ENCODE measurements around the gene MCU. TPM values are rescaled to one million over a fixed set of nuclear protein-coding genes. Genes with fewer than 3 reads are reported as not detected.
"Not testable (repeated sequence)": the region's sequence is repeated elsewhere in the genome, so short reads cannot be mapped to it uniquely, and the experiment has no call there.

MCU gene
- total RNA-seq, 2 experiments from 2014 or later: 17.7 to 19.3 TPM

DNA sequence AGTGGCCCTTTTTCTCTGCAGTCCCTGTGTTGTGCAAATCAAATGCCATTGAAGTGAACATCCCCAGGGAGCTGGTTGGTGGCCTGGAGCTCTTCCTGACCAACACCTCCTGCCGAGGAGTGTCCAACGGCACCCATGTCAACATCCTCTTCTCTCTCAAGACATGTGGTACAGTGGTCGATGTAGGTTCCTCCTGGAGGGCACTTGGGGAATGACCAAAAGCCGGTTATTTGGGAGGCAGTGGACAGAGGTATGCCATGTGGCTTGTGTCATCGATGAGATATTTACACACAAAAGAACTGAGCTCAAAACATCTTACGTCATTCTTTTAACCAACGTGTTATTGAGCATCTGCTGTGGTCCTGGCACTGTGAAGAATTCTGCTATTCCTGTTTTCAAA is 221.3 kb downstream of the MCU start:
- H3K27me3 Mint-ChIP-seq: no peaks in the 10 kb centered on the region
- DNase-seq: no peak
- no peaks in the 10 kb centered on the region for H3K4me1 Mint-ChIP-seq (ENCODE audit: low read depth)
- CTCF ChIA-PET: no interaction called here
- intact Hi-C loops (cut with micrococcal nuclease): no loop called here
- no peaks in the 10 kb centered on the region for H3K36me3 Mint-ChIP-seq
- POLR2A ChIA-PET: no interaction called here
- no peak overlapping the region for H3K4me3 Mint-ChIP-seq
- H3K9me3 Mint-ChIP-seq: no peaks in the 10 kb centered on the region
- H3K27ac Mint-ChIP-seq: no peak overlapping the region

DNA sequence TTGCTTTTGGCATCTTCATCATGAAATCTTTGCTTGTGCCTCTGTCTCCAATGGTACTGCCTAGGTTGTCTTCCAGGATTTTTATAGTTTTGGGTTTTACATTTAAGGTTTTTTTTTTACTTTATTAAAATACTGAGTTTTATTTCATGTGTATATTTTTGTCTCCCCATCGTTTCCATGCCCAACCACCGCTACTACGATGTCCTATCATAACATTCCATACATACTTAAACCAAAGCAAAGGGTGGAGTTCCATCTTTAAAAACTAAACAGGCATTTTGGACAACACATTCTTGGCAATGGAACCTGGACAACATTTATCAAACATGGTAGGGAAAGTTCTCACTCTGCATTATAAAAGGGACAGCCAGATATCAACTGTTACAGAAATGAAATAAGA is 225.3 kb downstream of the MCU start:
- H3K4me3 Mint-ChIP-seq; H3K9me3 Mint-ChIP-seq; H3K27ac Mint-ChIP-seq; DNase-seq; H3K27me3 Mint-ChIP-seq; POLR2A ChIA-PET; H3K4me1 Mint-ChIP-seq (ENCODE audit: low read depth); intact Hi-C loops (cut with micrococcal nuclease); H3K36me3 Mint-ChIP-seq: not testable (repeated sequence)
- CTCF ChIA-PET: interaction anchor here (1.8 kb wide), 1 partner anchor 552 kb away, joined by 7 read pairs; no protein-coding TSS in a partner anchor

DNA sequence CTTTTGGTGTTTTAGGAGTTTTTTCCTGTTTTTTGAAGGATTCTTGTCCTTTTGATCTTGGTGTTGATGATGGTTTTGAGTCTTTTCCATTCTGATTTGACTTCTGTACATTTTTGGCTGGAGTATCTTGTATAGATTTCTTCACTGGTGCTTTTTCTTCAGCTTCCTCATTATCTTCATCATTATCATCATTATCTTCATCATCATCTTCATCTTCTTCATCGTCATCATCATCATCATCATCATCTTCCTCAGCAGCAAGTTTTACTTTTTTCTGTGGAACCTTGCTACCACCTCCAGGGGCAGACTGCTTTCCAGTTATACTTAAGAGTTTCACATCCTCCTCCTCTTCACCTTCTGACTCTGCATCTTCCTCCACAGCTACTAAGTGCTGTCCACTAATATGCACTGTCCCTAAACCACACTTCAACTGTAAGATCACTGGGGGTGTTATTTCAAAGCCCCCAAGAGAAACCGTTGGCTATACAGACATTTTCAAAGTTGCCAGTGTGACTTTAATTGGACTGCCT is 225.9 kb downstream of the MCU start:
- H3K36me3 Mint-ChIP-seq; DNase-seq; H3K9me3 Mint-ChIP-seq; CTCF ChIA-PET; H3K27ac Mint-ChIP-seq; H3K4me3 Mint-ChIP-seq; H3K4me1 Mint-ChIP-seq (ENCODE audit: low read depth); POLR2A ChIA-PET; intact Hi-C loops (cut with micrococcal nuclease): not testable (repeated sequence)
- H3K27me3 Mint-ChIP-seq: peaks cover 11% of the 10 kb centered on the region

DNA sequence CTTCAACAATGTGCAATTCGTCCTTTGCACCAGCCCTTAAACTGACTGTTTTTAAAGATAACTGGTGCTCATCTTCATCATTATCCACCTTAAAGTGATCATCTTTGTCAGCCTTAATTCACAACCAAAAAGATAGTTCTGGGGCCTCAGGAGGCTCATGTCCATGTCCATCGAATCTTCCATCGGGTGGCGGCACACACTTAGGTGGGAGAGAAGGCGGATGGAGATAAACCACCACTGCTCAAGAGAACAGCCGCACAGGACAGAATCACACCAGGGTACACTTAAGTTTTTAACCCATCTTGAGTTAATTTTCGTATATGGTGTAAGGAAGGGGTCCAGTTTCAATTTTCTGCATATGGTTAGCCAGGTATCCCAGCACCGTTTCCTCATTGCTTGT is 226.4 kb downstream of the MCU start:
- peaks cover 9% of the 10 kb centered on the region for H3K36me3 Mint-ChIP-seq
- intact Hi-C loops (cut with micrococcal nuclease): no loop called here
- H3K9me3 Mint-ChIP-seq: peaks cover 7% of the 10 kb centered on the region
- H3K4me3 Mint-ChIP-seq: no peak overlapping the region
- ChIA-PET POLR2A (no interaction called here), CTCF (no interaction called here)
- peaks cover 11% of the 10 kb centered on the region for H3K27me3 Mint-ChIP-seq
- H3K4me1 Mint-ChIP-seq (ENCODE audit: low read depth): no peaks in the 10 kb centered on the region
- no peak for DNase-seq
- H3K27ac Mint-ChIP-seq: no peak overlapping the region

DNA sequence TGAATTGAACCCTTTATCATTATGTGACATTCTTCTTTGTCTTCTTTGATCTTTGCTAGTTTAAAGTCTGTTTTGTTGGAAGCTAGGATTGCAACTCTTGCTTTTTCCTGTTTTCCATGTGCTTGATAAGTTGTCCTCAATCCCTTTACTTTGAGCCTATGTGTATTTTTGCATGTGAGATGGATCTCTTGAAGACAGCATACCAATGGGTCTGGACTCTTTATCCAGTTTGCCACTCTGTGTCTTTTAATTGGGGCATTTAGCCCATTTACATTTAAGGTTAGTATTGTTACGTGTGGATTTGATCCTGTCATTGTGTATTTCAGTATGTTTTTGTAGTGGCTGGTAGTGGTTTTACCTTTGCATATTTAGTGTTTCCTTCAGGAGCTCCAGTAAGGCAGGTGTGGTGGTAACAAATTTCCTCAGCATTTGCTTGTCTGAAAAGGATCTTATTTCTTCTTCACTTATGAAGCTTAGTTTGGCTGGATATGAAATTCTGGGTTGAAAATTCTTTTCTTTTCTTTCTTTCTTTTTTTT is 229.3 kb downstream of the MCU start:
- intact Hi-C loops (cut with micrococcal nuclease); CTCF ChIA-PET; H3K4me3 Mint-ChIP-seq; DNase-seq; H3K9me3 Mint-ChIP-seq; POLR2A ChIA-PET; H3K36me3 Mint-ChIP-seq; H3K4me1 Mint-ChIP-seq (ENCODE audit: low read depth); H3K27ac Mint-ChIP-seq: not testable (repeated sequence)
- peaks cover 13% of the 10 kb centered on the region for H3K27me3 Mint-ChIP-seq

DNA sequence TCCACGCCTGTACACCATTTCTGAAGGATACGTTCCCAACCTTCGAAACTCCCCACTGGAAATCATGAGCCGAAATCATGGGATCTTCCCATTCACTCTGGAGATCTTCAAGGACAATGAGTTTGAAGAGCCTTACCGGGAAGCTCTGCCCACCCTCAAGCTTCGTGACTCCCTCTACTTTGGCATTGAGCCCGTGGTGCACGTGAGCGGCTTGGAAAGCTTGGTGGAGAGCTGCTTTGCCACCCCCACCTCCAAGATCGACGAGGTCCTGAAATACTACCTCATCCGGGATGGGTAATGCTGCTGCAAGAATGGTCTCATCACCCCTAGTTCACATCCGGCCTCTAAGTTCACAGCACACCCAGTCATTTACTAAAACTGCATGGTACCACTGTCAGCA is 232.4 kb downstream of the MCU start:
- ChIA-PET CTCF (no interaction called here), POLR2A (no interaction called here)
- H3K27me3 Mint-ChIP-seq: peaks cover 14% of the 10 kb centered on the region
- H3K27ac Mint-ChIP-seq: no peak overlapping the region
- no peak for DNase-seq
- peaks cover 7% of the 10 kb centered on the region for H3K9me3 Mint-ChIP-seq
- peaks cover 9% of the 10 kb centered on the region for H3K36me3 Mint-ChIP-seq
- intact Hi-C loops (cut with micrococcal nuclease): no loop called here
- H3K4me1 Mint-ChIP-seq (ENCODE audit: low read depth): no peaks in the 10 kb centered on the region
- H3K4me3 Mint-ChIP-seq: no peak overlapping the region

DNA sequence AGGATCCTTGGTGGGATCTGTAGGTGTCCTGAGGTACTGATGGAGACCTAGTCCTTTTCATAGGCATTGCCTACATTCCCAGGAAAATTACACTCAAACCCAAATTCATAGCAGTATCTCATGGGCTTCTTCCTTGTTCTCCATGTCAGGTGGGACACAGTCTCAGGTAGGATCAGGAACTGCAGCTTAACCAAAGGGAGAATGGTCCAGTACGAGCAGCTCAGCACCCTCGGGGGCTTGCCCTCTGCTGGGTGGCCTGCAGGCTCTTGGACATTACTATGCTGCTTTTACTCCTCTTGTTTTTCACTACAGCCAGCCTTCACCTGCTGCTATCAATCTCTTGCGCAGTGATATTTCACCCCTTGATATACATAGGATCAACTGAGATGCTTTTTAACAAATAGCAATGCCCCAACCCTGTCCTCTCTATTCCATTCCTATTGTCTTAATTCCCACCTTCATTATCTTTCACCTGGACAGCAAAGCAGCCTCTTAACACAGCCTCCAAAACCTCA is 234.1 kb downstream of the MCU start:
- Mint-ChIP-seq H3K4me1 (ENCODE audit: low read depth) (no peaks in the 10 kb centered on the region), H3K4me3 (no peak overlapping the region), H3K36me3 (peaks cover 8% of the 10 kb centered on the region), H3K27ac (no peak overlapping the region), H3K27me3 (peaks cover 7% of the 10 kb centered on the region), H3K9me3 (peaks cover 4% of the 10 kb centered on the region)
- intact Hi-C loops (cut with micrococcal nuclease): no loop called here
- ChIA-PET CTCF (no interaction called here), POLR2A (no interaction called here)
- DNase-seq: no peak

DNA sequence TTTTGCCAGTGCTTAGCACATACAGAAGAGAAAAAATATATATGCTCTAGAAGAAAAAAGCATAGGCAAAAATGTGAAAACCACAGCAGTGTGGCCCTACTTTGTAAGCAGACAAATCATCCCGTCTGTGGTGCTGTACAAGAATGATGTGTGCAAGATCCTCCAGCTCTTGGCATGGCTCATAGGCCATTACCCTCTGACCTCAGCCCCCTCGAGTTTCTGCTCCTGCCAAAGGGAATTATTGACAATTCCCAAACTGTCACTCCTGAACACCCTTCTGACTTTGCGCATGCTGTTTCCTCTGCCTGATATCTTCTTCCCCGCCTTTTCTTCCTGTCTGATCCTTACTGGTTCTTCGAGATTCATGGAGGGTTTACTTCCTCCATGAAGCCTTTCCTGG is 235.5 kb downstream of the MCU start:
- H3K27ac Mint-ChIP-seq: no peak overlapping the region
- POLR2A ChIA-PET: no interaction called here
- intact Hi-C loops (cut with micrococcal nuclease): no loop called here
- H3K9me3 Mint-ChIP-seq: no peaks in the 10 kb centered on the region
- CTCF ChIA-PET: no interaction called here
- no peaks in the 10 kb centered on the region for H3K36me3 Mint-ChIP-seq
- H3K4me1 Mint-ChIP-seq (ENCODE audit: low read depth): no peaks in the 10 kb centered on the region
- no peak for DNase-seq
- peaks cover 3% of the 10 kb centered on the region for H3K27me3 Mint-ChIP-seq
- no peak overlapping the region for H3K4me3 Mint-ChIP-seq

DNA sequence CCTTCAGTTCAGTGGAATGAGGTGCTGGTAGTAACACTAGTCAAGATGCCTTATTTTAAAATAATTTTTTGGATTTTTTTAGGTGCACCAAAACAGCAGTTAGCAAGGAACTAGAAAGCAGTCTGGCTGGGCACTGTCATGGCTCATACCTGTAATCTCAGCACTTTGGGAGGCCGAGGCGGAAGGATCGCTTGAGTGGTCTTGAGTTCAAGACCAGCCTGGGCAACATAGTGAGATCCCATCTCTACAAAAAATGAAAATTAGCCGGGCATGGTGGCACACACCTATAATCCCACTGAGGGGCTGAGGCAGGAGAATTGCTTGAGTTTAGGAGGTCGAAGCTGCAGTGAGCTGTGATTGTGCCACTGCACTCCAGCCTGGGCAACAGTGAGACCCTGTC is 236.9 kb downstream of the MCU start:
- no peak overlapping the region for H3K27ac Mint-ChIP-seq
- no peak overlapping the region for H3K4me3 Mint-ChIP-seq
- no peaks in the 10 kb centered on the region for H3K4me1 Mint-ChIP-seq (ENCODE audit: low read depth)
- peaks cover 3% of the 10 kb centered on the region for H3K27me3 Mint-ChIP-seq
- ChIA-PET CTCF (no interaction called here), POLR2A (no interaction called here)
- no peaks in the 10 kb centered on the region for H3K9me3 Mint-ChIP-seq
- intact Hi-C loops (cut with micrococcal nuclease): no loop called here
- no peak for DNase-seq
- no peaks in the 10 kb centered on the region for H3K36me3 Mint-ChIP-seq

DNA sequence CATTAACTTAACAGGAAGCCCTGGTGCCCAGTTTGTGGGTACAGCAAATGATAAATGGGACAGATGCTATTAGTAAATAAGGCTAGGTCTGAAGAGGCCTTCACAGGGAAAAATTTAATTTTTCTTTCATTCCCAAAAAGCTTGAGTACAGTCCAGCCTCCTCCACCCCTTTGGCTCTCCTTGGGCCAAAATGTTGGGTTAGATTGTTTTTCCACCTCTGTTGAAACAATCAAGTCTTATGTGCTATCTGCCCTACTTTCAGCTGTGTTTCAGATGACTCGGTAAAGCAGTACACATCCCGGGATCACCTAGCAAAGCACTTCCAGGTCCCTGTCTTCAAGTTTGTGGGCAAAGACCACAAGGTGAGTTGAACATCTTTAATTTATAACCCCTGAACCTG is 238.3 kb downstream of the MCU start:
- ChIA-PET CTCF (no interaction called here), POLR2A (no interaction called here)
- intact Hi-C loops (cut with micrococcal nuclease): no loop called here
- peaks cover 1% of the 10 kb centered on the region for H3K27me3 Mint-ChIP-seq
- no peak overlapping the region for H3K27ac Mint-ChIP-seq
- H3K4me1 Mint-ChIP-seq (ENCODE audit: low read depth): no peaks in the 10 kb centered on the region
- no peaks in the 10 kb centered on the region for H3K9me3 Mint-ChIP-seq
- H3K4me3 Mint-ChIP-seq: no peak overlapping the region
- DNase-seq: no peak
- H3K36me3 Mint-ChIP-seq: no peaks in the 10 kb centered on the region

DNA sequence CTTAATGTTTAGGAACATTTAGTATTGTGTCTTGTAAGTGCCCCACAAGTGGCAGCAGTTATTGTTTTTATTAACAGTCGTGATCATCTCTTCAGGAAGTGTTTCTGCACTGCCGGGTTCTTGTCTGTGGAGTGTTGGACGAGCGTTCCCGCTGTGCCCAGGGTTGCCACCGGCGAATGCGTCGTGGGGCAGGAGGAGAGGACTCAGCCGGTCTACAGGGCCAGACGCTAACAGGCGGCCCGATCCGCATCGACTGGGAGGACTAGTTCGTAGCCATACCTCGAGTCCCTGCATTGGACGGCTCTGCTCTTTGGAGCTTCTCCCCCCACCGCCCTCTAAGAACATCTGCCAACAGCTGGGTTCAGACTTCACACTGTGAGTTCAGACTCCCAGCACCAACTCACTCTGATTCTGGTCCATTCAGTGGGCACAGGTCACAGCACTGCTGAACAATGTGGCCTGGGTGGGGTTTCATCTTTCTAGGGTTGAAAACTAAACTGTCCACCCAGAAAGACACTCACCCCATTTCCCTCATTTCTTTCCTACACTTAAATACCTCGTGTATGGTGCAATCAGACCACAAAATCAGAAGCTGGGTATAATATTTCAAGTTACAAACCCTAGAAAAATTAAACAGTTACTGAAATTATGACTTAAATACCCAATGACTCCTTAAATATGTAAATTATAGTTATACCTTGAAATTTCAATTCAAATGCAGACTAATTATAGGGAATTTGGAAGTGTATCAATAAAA is 240.5 kb downstream of the MCU start:
- POLR2A ChIA-PET: no interaction called here
- CTCF ChIA-PET: no interaction called here
- intact Hi-C loops (cut with micrococcal nuclease): no loop called here
- H3K9me3 Mint-ChIP-seq: no peaks in the 10 kb centered on the region
- H3K27ac Mint-ChIP-seq: no peak overlapping the region
- no peak overlapping the region for H3K4me3 Mint-ChIP-seq
- H3K4me1 Mint-ChIP-seq (ENCODE audit: low read depth): no peaks in the 10 kb centered on the region
- no peaks in the 10 kb centered on the region for H3K36me3 Mint-ChIP-seq
- DNase-seq: no peak
- H3K27me3 Mint-ChIP-seq: peaks cover 1% of the 10 kb centered on the region

DNA sequence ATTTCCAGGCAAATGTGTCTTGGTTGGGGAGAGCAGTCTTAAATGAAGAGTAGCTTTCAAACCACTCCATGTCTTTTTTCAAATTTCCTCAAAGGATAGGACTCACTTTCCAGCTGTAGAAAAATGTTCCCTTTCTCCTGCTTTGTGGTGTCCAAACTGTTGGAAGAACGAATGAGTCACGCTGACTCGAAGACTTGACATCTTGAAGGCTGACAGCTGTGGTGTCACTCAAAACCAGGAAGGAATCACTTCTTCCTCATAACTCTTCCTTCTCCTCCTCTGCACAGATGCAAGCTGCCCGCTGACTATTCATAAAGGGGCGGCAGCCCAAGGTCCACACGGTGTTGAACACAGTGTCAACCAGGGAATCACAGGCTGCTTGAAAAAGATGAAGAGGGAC is 243.4 kb downstream of the MCU start:
- CTCF ChIA-PET: no interaction called here
- no peaks in the 10 kb centered on the region for H3K9me3 Mint-ChIP-seq
- no peaks in the 10 kb centered on the region for H3K4me1 Mint-ChIP-seq (ENCODE audit: low read depth)
- no peaks in the 10 kb centered on the region for H3K27me3 Mint-ChIP-seq
- H3K4me3 Mint-ChIP-seq: no peak overlapping the region
- no peak overlapping the region for H3K27ac Mint-ChIP-seq
- POLR2A ChIA-PET: interaction anchor here (0.6 kb wide), 1 partner anchor 21 kb away, joined by 3 read pairs; no protein-coding TSS in a partner anchor
- no peaks in the 10 kb centered on the region for H3K36me3 Mint-ChIP-seq
- intact Hi-C loops (cut with micrococcal nuclease): no loop called here
- no peak for DNase-seq
